Measurements from ENCODE around the gene NIPSNAP2.

DNA sequence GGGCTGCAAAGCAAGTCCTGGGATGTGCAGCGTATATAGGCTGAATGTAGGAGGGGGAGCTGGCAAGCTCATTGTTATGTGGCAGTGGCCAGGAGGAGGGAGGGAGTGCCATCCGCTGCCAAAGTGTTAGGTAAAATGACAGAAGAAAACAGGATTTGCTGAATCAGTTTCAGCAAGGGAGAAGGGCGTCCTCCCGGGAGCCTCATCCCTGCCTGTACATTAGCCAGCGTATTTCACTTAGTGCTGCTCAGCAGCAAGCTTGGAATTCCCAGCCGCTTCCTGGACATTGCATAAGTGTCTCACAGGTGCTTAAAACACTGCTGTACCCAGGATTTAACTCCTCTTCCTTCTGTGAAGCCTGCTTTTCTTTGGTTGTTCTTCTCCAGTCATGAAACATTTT lies 2.5 kb downstream of the NIPSNAP2 start:
- TF ChIP-seq SIN3A (IDR thresholded peaks at IDR 0.05; ENCODE audit: low read depth) (no peak), YY1 (IDR thresholded peaks at IDR 0.05; ENCODE audit: extremely low read depth, insufficient replicate concordance, low read depth, low read length) (no peak), POLR2A (IDR thresholded peaks at IDR 0.05; ENCODE audit: borderline replicate concordance, extremely low read depth, insufficient read depth, insufficient read length) (no peak)
- TF ChIP-seq, protein P1, sequence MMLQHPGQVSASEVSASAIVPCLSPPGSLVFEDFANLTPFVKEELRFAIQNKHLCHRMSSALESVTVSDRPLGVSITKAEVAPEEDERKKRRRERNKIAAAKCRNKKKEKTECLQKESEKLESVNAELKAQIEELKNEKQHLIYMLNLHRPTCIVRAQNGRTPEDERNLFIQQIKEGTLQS (IDR thresholded peaks at IDR 0.05), result no peak
- TF ChIP-seq, protein P2, sequence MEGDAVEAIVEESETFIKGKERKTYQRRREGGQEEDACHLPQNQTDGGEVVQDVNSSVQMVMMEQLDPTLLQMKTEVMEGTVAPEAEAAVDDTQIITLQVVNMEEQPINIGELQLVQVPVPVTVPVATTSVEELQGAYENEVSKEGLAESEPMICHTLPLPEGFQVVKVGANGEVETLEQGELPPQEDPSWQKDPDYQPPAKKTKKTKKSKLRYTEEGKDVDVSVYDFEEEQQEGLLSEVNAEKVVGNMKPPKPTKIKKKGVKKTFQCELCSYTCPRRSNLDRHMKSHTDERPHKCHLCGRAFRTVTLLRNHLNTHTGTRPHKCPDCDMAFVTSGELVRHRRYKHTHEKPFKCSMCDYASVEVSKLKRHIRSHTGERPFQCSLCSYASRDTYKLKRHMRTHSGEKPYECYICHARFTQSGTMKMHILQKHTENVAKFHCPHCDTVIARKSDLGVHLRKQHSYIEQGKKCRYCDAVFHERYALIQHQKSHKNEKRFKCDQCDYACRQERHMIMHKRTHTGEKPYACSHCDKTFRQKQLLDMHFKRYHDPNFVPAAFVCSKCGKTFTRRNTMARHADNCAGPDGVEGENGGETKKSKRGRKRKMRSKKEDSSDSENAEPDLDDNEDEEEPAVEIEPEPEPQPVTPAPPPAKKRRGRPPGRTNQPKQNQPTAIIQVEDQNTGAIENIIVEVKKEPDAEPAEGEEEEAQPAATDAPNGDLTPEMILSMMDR (IDR thresholded peaks at IDR 0.05 in 2 of 3, conservative IDR thresholded peaks at IDR 0.05 in 1 of 3; ENCODE audit: borderline replicate concordance in 1 of 3, insufficient read depth in 1 of 3, low read depth in 2 of 3, low read length in 2 of 3), result no peak

All from HCT116 (cell line).